ENCODE measurements around the gene TYMP. TPM values are rescaled to one million over a fixed set of nuclear protein-coding genes. Genes with fewer than 3 reads are reported as not detected.

TYMP gene
- total and polyA plus RNA-seq, 2 of the 4 experiments (the other 2 are of a cell fraction) = 0.18 to 0.74 TPM

DNA sequence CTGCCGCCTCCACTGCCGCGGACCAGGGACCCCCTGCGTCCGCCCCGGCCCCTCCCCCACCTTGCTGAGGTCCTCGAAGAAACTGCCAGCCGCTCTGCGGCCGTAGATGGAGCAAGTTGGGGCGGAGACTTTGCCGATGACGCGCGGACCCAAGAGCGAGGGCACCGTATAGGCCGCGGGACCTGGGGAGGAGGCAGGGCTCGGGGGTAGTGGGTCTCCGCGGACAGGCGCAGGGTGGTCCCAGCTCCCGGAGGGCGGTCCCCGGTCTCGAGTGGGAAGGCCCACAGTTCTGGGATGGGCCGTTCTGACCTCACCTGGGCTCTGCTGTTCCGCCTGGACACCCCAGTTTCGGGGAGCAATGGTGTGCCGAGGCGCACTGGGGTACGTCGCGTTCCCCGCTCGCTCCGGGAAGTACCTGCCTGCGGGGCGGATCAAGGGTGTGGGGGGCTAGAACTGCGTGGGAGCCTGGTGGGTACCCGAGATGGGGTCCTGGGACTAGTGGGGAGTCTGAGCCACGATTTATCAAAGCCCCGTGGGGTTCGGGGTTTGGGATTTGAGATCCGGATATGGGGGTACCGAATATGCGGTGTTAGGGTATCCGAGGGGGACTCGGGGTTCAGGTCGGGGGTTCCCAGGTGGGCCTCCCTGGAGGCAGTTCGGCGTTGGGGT, 1.2 kb upstream of the TYMP start:
- Histone ChIP-seq H3K56ac (ENCODE audit: extremely low read depth, insufficient read depth, low read length) (no peak overlapping the region), H3K4me2 (ENCODE audit: low read depth, low read length) (peak overlapping the region; percentile 69), H3K9me1 (ENCODE audit: insufficient read depth, low read length) (peaks cover 13% of the 10 kb centered on the region; the same call in 1 of the 2 replicates), H4K91ac (ENCODE audit: insufficient read depth, low read depth, low read length) (peak overlapping the region; percentile 77; the same call in 1 of the 2 replicates), H3K27ac (ENCODE audit: insufficient read depth, low read length) (no peak overlapping the region), H3K36me3 (ENCODE audit: control insufficient read depth, insufficient read depth, low read length) (no peaks in the 10 kb centered on the region), H2AK5ac (ENCODE audit: low read depth, low read length) (peak overlapping the region; percentile 81), H3K4me1 (ENCODE audit: control insufficient read depth, insufficient read depth, low read length) (peaks cover 19% of the 10 kb centered on the region), H3K4ac (ENCODE audit: low read depth, low read length) (peak overlapping the region; percentile 47), H4K20me1 (ENCODE audit: insufficient read depth, low read length) (no peaks in the 10 kb centered on the region), H2AK9ac (replicated peaks; ENCODE audit: low read depth, low read length, poor library complexity) (peak overlapping the region; percentile 96), H2BK5ac (ENCODE audit: low read depth, low read length, poor library complexity, severe bottlenecking) (no peak overlapping the region), H3K27me3 (ENCODE audit: control insufficient read depth, insufficient read depth, low read length) (peaks cover 5% of the 10 kb centered on the region; the same call in 1 of the 2 replicates), H2BK15ac (ENCODE audit: low read depth, low read length) (peak overlapping the region; percentile 6; the same call in 1 of the 3 replicates), H3K18ac (ENCODE audit: low read depth, low read length) (peak overlapping the region; percentile 20; the same call in 1 of the 2 replicates), H3K14ac (replicated peaks; ENCODE audit: low read depth, low read length) (no peak overlapping the region), H2BK120ac (ENCODE audit: low read depth, low read length) (peak overlapping the region; percentile 57), H3K9me3 (ENCODE audit: control insufficient read depth, insufficient read depth, low read length) (no peaks in the 10 kb centered on the region), H3K4me3 (ENCODE audit: insufficient read depth, low read depth, low read length) (peak overlapping the region; percentile 39; the same call in 1 of the 2 replicates), H2BK20ac (ENCODE audit: low read depth, low read length) (no peak overlapping the region), H4K5ac (ENCODE audit: low read depth, low read length) (peak overlapping the region; percentile 72), H3K79me1 (ENCODE audit: low read depth in 1 of 2, low read length in 2 of 2) (peaks cover 4 to 20% of the 10 kb centered on the region in 2 experiments; a peak in 2 of 4 replicates), H3K9ac (ENCODE audit: low read depth, low read length) (peak overlapping the region; percentile 48), H2AFZ (replicated peaks; ENCODE audit: low read length, poor library complexity) (peak overlapping the region; percentile 89), H3K23ac (ENCODE audit: low read depth, low read length) (peak overlapping the region; percentile 62), H4K8ac (ENCODE audit: low read depth in 2 of 2, low read length in 2 of 2) (peak overlapping the region; percentile 53 to 91; a peak in 3 of 4 replicates)
- ATAC-seq (ENCODE audit: low read depth) (peak; percentile 12), DNase-seq (peak; percentile 63)
- ChIA-PET CTCF (no interaction called here), POLR2A (ENCODE audit: unreplicated experiment) (no interaction called here)
- TF ChIP-seq POLR2A (IDR thresholded peaks at IDR 0.05; ENCODE audit: low read depth, low read length) = no peak
- 0 out of 2 replicates have a peak, but pooled peaks have one; percentile 14 for TF ChIP-seq CEBPB (IDR thresholded peaks at IDR 0.05; ENCODE audit: low read depth, low read length)
- TF ChIP-seq, protein P1, sequence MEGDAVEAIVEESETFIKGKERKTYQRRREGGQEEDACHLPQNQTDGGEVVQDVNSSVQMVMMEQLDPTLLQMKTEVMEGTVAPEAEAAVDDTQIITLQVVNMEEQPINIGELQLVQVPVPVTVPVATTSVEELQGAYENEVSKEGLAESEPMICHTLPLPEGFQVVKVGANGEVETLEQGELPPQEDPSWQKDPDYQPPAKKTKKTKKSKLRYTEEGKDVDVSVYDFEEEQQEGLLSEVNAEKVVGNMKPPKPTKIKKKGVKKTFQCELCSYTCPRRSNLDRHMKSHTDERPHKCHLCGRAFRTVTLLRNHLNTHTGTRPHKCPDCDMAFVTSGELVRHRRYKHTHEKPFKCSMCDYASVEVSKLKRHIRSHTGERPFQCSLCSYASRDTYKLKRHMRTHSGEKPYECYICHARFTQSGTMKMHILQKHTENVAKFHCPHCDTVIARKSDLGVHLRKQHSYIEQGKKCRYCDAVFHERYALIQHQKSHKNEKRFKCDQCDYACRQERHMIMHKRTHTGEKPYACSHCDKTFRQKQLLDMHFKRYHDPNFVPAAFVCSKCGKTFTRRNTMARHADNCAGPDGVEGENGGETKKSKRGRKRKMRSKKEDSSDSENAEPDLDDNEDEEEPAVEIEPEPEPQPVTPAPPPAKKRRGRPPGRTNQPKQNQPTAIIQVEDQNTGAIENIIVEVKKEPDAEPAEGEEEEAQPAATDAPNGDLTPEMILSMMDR (conservative IDR thresholded peaks at IDR 0.05; ENCODE audit: low read depth, low read length) = no peak
- no peak for TF ChIP-seq RAD21 (IDR thresholded peaks at IDR 0.05; ENCODE audit: low read length)
- TF ChIP-seq, protein P2, sequence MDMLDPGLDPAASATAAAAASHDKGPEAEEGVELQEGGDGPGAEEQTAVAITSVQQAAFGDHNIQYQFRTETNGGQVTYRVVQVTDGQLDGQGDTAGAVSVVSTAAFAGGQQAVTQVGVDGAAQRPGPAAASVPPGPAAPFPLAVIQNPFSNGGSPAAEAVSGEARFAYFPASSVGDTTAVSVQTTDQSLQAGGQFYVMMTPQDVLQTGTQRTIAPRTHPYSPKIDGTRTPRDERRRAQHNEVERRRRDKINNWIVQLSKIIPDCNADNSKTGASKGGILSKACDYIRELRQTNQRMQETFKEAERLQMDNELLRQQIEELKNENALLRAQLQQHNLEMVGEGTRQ (IDR thresholded peaks at IDR 0.05; ENCODE audit: low read depth, low read length) = no peak
- TF ChIP-seq NFE2L2 (IDR thresholded peaks at IDR 0.05; ENCODE audit: low read depth, low read length) = no peak
- TF ChIP-seq CHD1 (IDR thresholded peaks at IDR 0.05; ENCODE audit: low read depth, low read length) = no peak
- dilution Hi-C loops (cut with HindIII; ENCODE audit: low sequenced_read_pairs, unreplicated experiment) = no loop called here
- 9% methylated on average over 26 of the region's 53 CpGs; no CpG with 5 or more reads in 1 of the 2 experiments for WGBS, 2 experiments (ENCODE audit: extremely low coverage in 2 of 2, insufficient read length in 1 of 2)
- in situ Hi-C loops (cut with MboI; ENCODE audit: low sequenced_read_pairs) = no loop called here
- intact Hi-C loops (cut with micrococcal nuclease) = no loop called here
- BruUV-seq (replicated peaks) = no TSS peak
